NCI-H82 treated with DMSO at 0.1 percent for 48 hours (cell line): Measurements from ENCODE around the gene PAXX.

ENCODE experiments used
- DNase-seq: peaks from one replicate; lab custom pipeline; 2025; ENCODE audit not compliant: unreplicated experiment; lab: John Stamatoyannopoulos, UW

PAXX gene

GRCh38 chr9:136952876-136953770 lies 39.1 kb upstream of the PAXX start:
- no peak for DNase-seq

- DNase-seq, result no peak
Measured at GRCh38 chr9:136953771-136954269, 38.4 kb upstream of the PAXX start.

- no peak for DNase-seq
Measured at GRCh38 chr9:136954270-136955083, 37.7 kb upstream of the PAXX start.

- DNase-seq, result no peak
Measured at GRCh38 chr9:136955202-136955942, 36.9 kb upstream of the PAXX start.

GRCh38 chr9:136955943-136956335 lies 36.3 kb upstream of the PAXX start:
- DNase-seq, result no peak

- no peak for DNase-seq
Measured at GRCh38 chr9:136956604-136957003, 35.6 kb upstream of the PAXX start.

GRCh38 chr9:136957461-136957860 lies 34.8 kb upstream of the PAXX start:
- DNase-seq, result no peak

GRCh38 chr9:136957901-136958300 lies 34.3 kb upstream of the PAXX start:
- DNase-seq, result no peak

GRCh38 chr9:136958473-136958872 lies 33.7 kb upstream of the PAXX start:
- no peak for DNase-seq

GRCh38 chr9:136958898-136959850 lies 33.0 kb upstream of the PAXX start:
- no peak for DNase-seq

- DNase-seq, result no peak
Measured at GRCh38 chr9:136960212-136960937, 31.8 kb upstream of the PAXX start.

GRCh38 chr9:136960938-136961275 lies 31.3 kb upstream of the PAXX start:
- DNase-seq, result no peak

GRCh38 chr9:136961279-136962065 lies 30.8 kb upstream of the PAXX start:
- no peak for DNase-seq

GRCh38 chr9:136962163-136962562 lies 30.1 kb upstream of the PAXX start:
- no peak for DNase-seq

GRCh38 chr9:136962701-136963248 lies 29.4 kb upstream of the PAXX start:
- no peak for DNase-seq

GRCh38 chr9:136963341-136963740 lies 28.9 kb upstream of the PAXX start:
- no peak for DNase-seq

- DNase-seq, result no peak
Measured at GRCh38 chr9:136963751-136964150, 28.5 kb upstream of the PAXX start.

GRCh38 chr9:136964171-136964689 lies 28.0 kb upstream of the PAXX start:
- no peak for DNase-seq
